ENCODE measurements around the gene SLC9A8.
A peak's percentile ranks its signal among the peaks of the same experiment; 100 is the strongest.

Gene SLC9A8

GRCh38 chr20:49831022-49831769 is 18.6 kb downstream of the SLC9A8 start:
- TF ChIP-seq, protein P1, sequence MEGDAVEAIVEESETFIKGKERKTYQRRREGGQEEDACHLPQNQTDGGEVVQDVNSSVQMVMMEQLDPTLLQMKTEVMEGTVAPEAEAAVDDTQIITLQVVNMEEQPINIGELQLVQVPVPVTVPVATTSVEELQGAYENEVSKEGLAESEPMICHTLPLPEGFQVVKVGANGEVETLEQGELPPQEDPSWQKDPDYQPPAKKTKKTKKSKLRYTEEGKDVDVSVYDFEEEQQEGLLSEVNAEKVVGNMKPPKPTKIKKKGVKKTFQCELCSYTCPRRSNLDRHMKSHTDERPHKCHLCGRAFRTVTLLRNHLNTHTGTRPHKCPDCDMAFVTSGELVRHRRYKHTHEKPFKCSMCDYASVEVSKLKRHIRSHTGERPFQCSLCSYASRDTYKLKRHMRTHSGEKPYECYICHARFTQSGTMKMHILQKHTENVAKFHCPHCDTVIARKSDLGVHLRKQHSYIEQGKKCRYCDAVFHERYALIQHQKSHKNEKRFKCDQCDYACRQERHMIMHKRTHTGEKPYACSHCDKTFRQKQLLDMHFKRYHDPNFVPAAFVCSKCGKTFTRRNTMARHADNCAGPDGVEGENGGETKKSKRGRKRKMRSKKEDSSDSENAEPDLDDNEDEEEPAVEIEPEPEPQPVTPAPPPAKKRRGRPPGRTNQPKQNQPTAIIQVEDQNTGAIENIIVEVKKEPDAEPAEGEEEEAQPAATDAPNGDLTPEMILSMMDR (IDR thresholded peaks at IDR 0.05; ENCODE audit: poor library complexity, severe bottlenecking): no peak
- Histone ChIP-seq H3K9me3 (ENCODE audit: severe bottlenecking) (no peaks in the 10 kb centered on the region), H3K4me1 (ENCODE audit: insufficient read depth, poor library complexity, severe bottlenecking) (peaks cover 22% of the 10 kb centered on the region), H3K36me3 (ENCODE audit: low read depth) (peaks cover 24% of the 10 kb centered on the region), H3K4me3 (ENCODE audit: severe bottlenecking) (no peak overlapping the region), H3K27me3 (ENCODE audit: insufficient read depth, poor library complexity, severe bottlenecking) (no peaks in the 10 kb centered on the region), H3K27ac (ENCODE audit: poor library complexity, severe bottlenecking) (no peak overlapping the region)
- no peak for DNase-seq (ENCODE audit: low spot score)
- ATAC-seq (ENCODE audit: low read depth): no peak

DNA sequence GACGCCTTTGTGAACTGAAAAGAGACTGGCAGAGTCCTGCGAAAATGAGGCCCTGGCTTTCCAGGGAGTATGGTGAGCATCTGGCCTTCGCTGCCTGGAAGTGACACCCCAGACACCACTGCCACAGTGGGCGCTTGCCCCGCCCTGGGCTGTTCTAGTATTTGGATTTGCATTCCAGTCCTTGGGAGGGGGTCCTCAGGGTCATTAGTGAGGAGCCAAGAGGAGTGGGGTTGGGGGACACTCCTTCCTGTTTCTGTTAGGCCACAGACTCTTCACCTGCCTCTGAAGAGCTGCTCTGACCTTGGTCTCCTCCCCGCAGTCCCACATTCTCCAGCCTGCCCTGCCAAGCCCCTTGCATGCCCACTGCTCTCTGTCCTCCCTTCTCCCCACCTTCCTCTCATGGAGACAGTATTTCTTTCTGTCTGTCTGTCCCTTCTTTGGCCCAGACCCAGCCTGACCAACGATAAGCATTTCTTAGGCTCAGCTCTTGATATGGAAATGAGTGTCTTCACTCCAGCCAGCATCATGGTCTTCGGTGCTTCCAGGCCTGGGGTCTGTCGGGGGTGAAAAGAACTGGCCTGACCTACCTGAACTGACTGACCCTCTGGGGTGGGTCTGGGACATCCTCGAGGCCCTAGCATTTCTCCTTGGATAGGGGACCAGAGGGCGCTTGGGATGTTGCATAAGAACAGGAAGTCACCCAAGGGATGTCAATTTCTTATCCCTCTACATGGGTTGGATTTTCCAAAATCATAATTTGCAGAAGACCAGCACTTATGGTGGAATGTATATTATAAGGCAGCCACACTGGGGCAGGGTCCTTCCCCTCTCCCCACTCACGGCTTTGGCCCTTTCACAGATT is 19.4 kb downstream of the SLC9A8 start:
- peaks cover 22% of the 10 kb centered on the region for H3K4me1 ChIP-seq (ENCODE audit: insufficient read depth, poor library complexity, severe bottlenecking)
- H3K27ac ChIP-seq (ENCODE audit: poor library complexity, severe bottlenecking): peak overlapping the region; percentile 2
- TF ChIP-seq, protein P1 (IDR thresholded peaks at IDR 0.05; ENCODE audit: poor library complexity, severe bottlenecking): no peak
- DNase-seq (ENCODE audit: low spot score) (no peak), ATAC-seq (ENCODE audit: low read depth) (peak; percentile 3; the same call in 2 of the 3 replicates)
- H3K4me3 ChIP-seq (ENCODE audit: severe bottlenecking): no peak overlapping the region
- H3K27me3 ChIP-seq (ENCODE audit: insufficient read depth, poor library complexity, severe bottlenecking): no peaks in the 10 kb centered on the region
- peaks cover 21% of the 10 kb centered on the region for H3K36me3 ChIP-seq (ENCODE audit: low read depth)
- H3K9me3 ChIP-seq (ENCODE audit: severe bottlenecking): no peaks in the 10 kb centered on the region

DNA sequence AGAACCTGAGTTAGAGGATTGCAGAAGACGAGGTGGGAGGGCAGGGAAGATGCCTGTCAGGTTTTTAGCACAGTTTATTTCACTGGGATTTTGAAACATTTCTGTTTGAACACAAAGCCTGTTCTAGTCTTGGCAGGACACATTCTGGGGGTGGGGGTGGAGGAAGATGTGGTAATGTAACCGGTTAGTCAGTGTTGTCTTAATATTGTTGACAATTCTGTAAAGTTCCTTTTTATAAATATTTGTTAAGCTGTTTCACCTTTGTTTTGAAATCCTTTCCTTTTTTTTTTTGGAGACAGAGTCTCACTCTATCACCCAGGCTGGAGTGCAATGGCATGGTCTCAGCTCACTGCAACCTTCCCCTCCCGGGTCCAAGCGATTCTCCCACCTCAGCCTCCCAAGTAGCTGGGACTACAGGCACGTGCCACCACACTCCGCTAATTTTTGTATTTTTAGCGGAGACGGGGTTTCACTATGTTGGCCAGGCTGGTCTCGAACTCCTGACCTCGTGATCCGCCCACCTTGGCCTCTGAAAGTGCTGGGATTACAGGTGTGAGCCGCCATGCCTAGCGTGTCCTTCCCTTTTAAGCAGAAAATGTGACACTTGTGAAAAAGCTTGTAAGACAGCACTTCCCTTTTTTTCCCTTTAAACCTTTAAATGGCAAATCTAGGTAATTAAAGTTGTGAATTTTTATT is 20.2 kb downstream of the SLC9A8 start:
- H3K36me3 ChIP-seq (ENCODE audit: low read depth): peaks cover 19% of the 10 kb centered on the region
- H3K27me3 ChIP-seq (ENCODE audit: insufficient read depth, poor library complexity, severe bottlenecking): no peaks in the 10 kb centered on the region
- H3K9me3 ChIP-seq (ENCODE audit: severe bottlenecking): no peaks in the 10 kb centered on the region
- H3K4me3 ChIP-seq (ENCODE audit: severe bottlenecking): no peak overlapping the region
- TF ChIP-seq, protein P1 (IDR thresholded peaks at IDR 0.05; ENCODE audit: poor library complexity, severe bottlenecking): no peak
- peak overlapping the region; percentile 2 for H3K27ac ChIP-seq (ENCODE audit: poor library complexity, severe bottlenecking)
- DNase-seq (ENCODE audit: low spot score) (no peak), ATAC-seq (ENCODE audit: low read depth) (peak; percentile 80)
- peaks cover 22% of the 10 kb centered on the region for H3K4me1 ChIP-seq (ENCODE audit: insufficient read depth, poor library complexity, severe bottlenecking)

- Histone ChIP-seq H3K27me3 (ENCODE audit: insufficient read depth, poor library complexity, severe bottlenecking) (no peaks in the 10 kb centered on the region), H3K27ac (ENCODE audit: poor library complexity, severe bottlenecking) (no peak overlapping the region), H3K36me3 (ENCODE audit: low read depth) (peaks cover 19% of the 10 kb centered on the region), H3K9me3 (ENCODE audit: severe bottlenecking) (no peaks in the 10 kb centered on the region), H3K4me1 (ENCODE audit: insufficient read depth, poor library complexity, severe bottlenecking) (peaks cover 22% of the 10 kb centered on the region), H3K4me3 (ENCODE audit: severe bottlenecking) (no peak overlapping the region)
- TF ChIP-seq, protein P1 (IDR thresholded peaks at IDR 0.05; ENCODE audit: poor library complexity, severe bottlenecking): no peak
- ATAC-seq (ENCODE audit: low read depth): no peak; the same call in 2 of the 3 replicates
- no peak for DNase-seq (ENCODE audit: low spot score)
These were observed 20.9 kb downstream of the SLC9A8 start for GRCh38 chr20:49833483-49833882.

All from RWPE2 (cell line).